ENCODE results near the gene TAF4.
"Not testable (repeated sequence)": the region's sequence is repeated elsewhere in the genome, so short reads cannot be mapped to it uniquely, and the experiment has no call there.

Gene TAF4, protein sequence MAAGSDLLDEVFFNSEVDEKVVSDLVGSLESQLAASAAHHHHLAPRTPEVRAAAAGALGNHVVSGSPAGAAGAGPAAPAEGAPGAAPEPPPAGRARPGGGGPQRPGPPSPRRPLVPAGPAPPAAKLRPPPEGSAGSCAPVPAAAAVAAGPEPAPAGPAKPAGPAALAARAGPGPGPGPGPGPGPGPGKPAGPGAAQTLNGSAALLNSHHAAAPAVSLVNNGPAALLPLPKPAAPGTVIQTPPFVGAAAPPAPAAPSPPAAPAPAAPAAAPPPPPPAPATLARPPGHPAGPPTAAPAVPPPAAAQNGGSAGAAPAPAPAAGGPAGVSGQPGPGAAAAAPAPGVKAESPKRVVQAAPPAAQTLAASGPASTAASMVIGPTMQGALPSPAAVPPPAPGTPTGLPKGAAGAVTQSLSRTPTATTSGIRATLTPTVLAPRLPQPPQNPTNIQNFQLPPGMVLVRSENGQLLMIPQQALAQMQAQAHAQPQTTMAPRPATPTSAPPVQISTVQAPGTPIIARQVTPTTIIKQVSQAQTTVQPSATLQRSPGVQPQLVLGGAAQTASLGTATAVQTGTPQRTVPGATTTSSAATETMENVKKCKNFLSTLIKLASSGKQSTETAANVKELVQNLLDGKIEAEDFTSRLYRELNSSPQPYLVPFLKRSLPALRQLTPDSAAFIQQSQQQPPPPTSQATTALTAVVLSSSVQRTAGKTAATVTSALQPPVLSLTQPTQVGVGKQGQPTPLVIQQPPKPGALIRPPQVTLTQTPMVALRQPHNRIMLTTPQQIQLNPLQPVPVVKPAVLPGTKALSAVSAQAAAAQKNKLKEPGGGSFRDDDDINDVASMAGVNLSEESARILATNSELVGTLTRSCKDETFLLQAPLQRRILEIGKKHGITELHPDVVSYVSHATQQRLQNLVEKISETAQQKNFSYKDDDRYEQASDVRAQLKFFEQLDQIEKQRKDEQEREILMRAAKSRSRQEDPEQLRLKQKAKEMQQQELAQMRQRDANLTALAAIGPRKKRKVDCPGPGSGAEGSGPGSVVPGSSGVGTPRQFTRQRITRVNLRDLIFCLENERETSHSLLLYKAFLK

DNA sequence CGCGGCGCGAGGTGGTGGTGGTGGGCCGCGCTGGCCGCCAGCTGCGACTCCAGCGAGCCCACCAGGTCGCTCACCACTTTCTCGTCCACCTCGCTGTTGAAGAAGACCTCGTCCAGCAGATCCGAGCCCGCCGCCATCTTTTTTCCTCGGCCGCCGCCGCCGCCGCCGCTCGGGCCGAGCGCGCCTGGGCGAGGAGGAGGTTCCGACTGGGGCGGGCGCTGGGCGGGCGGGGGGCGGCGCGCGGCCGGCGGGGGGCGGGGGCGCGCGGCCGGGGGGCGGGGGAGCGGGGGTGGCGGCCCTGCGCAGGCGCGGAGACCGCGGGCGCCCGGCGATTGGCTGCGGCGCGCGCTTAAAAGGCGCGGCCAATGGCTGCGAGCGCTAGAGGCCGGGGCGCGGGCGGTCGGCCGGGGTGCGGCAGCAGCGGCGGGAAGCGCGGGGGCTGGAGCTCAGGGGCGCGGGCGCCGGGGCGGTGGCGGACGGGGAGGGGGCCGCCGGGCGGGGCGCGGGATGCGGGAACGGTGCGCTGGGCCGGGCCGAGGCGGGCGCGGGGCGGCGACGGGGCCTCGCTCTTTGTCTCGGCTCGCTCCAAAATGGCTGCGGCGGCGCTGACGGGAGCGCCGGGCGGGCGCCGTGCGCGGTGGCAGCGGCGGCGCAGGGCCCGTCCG is at the start of gene TAF4:
Gene TAF4, minus strand, starts transcription at position 208 of the 665 bp plus-strand sequence. Its CDS starts 71 bp downstream, at position 137.
- DNase-seq (ENCODE audit: extremely low read depth in 1 of 2, low read depth in 1 of 2): peak; percentile 33 to 77

DNA sequence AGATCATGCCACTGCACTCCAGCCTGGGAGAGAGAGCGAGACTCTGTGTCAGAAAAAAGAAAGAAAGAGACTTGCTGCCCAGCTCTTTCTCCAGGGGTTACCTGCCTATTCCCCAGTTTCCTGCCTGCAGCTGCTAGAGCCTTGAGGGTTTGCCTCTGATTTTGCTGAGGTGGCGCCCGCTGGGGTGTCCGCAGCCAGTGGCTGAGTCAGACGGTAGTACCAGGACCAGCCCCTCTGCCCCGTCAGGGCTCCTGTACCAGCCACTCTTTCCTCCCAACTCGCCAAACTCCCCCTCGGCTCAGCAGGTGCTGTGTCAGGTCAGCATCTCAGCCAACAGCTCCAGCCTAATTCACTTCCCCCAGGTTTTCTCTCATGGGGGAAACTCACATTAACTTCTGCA is 49.2 kb upstream of the TAF4 start:
- no peak for DNase-seq (ENCODE audit: extremely low read depth in 1 of 2, low read depth in 1 of 2)

DNA sequence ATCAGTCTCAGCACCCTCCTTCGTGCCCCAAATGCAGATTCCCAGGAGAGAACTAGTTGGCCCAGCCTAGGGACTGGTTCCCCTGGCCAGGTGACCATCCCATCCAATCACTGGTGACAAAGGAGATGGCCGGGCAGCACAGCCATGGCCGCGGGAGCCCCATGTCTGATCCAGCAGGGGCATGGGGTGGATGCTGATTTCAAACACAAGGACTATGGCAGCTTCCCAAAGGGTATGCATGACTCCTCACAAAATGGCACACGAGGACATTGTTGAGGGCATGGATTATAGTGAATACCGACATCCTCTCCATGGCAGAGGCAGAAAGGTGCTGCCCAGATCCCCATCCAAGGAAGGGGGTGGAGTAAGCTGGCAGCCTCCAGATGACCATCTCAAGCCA is 46.7 kb upstream of the TAF4 start:
- no peak for DNase-seq (ENCODE audit: extremely low read depth in 1 of 2, low read depth in 1 of 2)

DNA sequence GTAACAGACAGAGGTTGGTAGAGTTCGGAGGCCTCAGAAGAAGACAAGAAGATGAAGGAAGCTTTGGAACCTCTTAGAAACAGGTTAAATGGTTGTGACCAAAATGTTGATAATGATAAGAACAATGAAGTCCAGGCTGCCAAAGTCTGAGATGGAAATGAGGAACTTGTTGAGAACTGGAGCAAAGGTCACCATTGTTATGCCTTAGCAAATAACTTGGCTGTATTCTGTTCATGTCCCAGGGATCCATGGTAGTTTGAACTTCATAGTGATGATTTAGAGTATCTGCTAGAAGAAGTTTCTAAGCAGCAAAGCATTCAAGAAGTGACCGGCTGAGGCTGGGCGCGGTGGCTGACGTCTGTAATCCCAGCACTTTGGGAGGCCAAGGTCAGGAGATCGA is 45.5 kb upstream of the TAF4 start:
- no peak for DNase-seq (ENCODE audit: extremely low read depth in 1 of 2, low read depth in 1 of 2)

DNA sequence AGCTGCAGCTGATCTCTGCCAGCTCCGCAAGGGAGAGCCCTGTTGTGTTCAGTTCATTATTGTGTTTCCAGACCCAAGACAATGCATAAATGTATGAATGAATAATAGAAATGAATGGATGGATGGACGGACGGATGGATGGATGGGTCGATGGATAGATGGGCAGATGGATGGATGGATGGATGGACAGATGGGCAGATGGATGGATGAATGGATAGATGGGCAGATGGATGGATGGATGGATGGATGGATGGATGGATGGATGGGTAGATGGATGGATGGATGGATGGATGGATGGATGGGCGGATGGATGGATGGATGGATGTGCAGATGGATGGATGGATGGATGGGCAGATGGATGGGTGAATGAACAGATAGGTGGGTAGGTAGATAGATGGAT is 39.9 kb upstream of the TAF4 start:
- no peak for DNase-seq (ENCODE audit: extremely low read depth in 1 of 2, low read depth in 1 of 2)

DNA sequence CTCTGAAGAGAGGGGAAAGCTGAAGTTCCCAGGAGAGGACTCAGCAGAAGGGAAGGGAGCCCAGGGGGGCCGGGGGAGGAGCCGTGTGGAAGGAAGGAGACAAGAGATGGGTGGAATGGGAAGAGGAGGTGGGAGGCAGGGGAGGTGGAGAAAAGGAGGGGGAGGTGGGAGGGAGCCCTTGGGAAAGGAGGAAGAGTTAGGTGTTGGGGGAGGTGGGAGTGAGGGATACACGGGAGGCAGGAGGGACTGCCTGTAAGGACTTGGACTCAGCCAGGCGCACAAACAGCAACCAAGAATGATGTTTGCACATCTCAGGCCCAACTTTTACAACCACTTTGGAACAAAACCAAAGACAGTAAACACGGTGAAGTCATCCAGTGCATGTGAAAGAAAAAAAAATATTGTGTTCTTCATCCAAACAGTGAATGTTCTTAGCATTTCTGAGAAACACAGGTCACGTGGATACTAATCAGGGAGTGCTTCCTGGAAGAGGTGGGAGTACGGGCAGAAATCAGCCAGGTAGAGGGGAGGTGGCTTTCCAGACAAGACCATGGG is 39.2 kb upstream of the TAF4 start:
- no peak for DNase-seq (ENCODE audit: extremely low read depth in 1 of 2, low read depth in 1 of 2)

DNA sequence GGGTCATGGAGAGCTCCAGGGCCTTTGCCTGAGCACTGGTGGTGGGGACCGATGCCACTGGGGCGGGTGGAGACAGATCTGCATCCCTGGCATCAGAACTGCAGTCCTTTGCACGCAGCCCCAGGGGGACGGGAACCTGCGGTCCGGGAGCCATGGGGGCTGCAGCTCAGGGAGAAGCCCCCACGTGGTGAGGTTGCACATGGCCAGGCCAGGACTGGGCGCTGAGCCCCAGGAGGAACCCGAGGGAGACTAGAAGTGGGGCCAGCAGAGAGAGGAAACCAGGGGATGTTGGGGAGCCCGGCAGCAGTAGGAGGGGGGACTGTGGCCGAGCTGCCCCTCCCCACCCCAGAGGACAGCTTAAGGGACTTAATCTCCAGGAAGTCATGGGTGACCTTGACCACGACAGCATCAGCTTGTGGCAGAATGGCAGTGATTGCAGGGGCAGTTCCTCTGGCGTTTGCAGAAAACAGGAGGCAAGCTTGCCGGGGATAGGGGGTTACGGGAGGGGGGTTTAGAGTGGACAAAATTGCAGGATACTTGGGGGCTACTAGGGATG is 38.6 kb upstream of the TAF4 start:
- DNase-seq (ENCODE audit: extremely low read depth in 1 of 2, low read depth in 1 of 2): no peak

DNA sequence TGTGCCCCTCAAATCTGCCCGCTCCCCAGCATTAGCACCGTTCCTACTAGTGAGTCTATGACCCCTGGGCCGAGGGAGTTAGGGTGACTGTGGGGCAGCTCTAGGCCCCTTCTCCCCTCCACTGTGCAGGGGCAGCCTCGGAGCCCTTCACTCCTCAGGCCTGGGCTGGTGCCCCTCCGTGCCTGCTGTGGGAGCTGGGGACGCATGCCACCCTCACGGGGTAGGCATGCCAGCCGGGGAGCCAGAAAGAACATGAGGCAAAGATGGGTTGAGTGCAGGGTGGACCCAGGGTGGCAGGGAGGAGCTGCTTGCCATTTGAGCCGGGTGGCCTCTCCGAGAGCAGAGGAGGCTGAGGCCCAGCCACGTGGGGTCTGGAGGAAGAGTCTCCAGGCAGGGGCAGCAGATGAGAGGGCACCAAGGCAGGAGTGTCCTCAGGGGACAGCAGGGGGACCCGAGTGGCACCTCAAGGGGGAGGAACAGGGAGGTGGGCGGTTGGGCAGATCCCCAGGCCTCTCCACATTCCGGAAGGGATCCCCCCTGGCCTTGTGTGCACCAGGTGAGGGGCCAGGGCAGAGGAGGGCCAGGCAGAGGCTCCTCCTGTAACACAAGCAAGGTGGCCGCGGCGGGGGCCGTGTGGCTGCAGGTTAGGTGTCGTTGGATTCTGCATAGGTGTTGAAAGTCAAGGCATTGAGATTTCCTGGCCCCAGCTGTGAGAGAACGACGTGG is 38.0 kb upstream of the TAF4 start:
- DNase-seq (ENCODE audit: extremely low read depth in 1 of 2, low read depth in 1 of 2): no peak

DNA sequence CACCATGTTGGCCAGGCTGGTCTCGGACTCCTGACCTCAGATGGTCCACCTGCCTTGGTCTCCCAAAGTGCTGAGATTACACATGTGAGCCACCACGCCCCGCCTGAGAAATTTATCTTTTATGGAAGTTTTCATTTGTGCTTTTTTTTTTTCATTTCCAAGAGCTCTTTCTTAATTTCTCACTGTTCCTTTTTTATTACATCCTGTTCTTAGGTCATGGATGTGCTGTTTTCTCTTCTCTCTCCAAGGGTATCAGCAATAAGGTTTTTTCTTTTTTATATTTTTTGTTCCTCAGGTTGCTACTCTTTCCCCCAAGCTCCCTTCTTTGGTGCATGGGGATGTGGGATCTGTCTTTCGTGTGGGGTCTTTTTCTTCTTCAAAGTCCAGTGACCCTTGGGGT is 35.4 kb upstream of the TAF4 start:
- no peak for DNase-seq (ENCODE audit: extremely low read depth in 1 of 2, low read depth in 1 of 2)

DNA sequence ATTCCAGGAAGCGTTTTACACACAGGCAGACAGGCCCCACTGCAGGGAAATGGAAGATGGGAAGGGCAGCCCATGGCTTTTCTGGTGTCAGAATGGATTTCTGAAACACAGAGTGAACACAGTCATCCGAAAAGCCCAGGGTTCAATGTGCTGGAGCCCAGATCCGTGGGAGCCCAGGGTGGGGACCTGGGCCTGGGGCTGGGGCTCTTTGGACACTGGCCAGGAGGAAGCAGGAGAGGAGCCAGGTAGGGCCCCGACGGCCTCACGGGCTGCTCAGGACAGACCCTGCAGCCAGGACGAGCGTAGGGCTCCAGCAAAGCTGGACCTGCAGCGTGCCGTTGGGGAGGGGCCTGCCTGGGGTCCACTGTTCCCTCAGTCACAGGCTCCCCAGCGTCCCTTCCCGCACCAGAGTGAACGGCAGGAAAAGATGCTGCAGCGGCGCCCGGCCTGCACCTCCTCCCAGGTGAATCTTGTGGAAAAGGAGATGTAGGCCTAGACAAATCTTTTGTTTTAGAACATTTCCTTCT is 32.3 kb upstream of the TAF4 start:
- DNase-seq (ENCODE audit: extremely low read depth in 1 of 2, low read depth in 1 of 2): no peak

DNA sequence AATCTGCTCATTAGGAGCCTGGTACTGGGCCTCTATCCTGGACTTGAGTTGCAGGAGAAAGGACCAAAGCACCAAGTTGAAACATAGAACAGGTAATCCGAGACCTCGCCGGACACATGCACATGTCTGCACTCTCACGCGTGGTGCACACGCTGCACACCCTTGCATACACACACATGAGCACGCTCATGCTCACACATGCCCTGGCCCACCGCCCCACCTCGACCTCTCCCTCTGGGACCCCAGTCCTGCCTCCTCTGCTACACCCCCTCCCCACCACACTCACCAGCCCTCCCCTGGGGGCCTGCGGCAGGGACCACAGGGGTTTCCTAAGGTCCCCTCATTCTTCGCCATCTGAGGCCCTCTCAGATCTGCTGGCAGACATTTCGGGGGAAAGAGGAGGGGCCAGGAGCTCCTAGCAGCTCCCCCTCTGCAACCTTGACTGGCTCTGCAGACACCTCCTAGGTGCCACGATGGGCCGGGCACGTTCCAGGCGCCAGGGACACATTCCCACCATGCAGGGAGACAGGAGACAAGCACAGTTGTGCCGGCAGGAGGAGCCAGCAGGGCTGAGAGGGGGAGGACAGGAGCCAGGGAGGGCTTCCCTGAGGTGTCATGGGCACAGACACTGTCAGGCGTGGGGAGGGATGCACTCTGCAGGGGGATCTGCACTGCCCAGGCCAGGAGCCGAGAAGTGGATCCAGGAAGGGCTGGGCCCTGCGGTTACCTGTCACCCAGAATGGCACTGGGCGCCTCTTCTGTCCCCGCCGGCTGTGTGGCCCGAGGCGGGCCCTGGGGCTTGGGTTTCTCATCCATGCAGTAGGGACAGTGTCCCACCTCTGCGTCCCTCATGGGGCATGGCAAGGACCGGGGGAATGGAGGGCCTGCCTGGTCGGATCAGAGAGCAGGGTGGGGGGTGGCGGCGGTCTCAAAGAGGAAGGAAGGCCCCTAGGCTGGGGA is 31.0 kb upstream of the TAF4 start:
- no peak for DNase-seq (ENCODE audit: extremely low read depth in 1 of 2, low read depth in 1 of 2)

DNA sequence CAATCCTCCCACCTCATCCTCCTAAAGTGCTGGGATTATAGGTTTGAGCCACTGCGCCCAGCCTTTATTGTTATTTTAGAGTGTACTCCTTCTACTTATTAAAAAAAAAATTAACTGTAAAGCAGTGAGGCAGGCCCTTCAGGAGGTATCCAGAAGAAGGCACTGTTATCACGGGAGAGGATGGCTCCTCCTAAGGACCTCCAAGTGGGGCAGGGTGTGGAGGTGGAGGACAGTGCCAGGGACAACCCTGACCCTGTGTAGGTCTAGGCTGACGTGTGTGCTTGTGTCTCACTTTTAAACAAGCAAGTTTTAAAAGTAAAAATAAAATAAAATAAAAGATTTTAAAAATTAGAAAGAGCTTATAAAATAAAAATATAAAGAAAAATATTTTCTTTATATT is 23.7 kb upstream of the TAF4 start:
- no peak for DNase-seq (ENCODE audit: extremely low read depth in 1 of 2, low read depth in 1 of 2)

DNA sequence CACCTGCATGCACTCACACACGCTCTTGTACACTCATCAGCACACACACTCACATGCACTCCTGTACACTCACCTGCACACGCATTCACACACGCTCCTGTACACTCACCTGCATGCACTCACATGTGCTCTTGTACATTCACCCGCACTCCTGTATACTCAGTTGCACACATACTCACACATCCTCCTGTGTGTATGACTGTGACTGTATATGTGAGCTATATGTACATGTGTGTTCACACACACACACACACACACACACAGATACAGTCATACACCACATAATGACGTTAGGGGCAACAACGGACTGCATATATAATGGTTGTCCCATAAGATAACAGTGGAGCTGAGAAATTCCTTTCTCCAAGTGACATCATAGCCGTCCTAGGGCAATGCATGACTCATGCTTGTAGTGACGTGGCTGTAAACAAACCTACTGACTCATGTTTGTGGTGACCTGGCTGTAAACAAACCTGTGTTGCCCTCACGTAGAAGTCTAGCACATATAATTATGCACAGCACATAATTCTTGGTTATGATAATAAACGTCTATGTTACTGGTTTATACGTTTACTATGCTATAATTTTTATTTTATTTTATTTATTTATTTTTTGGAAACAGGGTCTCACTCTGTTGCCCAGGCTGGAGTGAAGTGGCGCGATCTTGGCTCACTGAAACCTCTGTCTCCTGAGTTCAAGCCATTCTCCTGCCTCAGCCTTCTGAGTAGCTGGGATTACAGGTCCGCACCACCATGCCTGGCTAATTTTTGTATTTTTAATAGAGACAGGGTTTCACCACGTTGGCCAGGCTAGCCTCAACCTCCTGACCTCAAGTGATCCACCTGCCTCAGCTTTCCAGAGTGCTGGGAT is 22.8 kb upstream of the TAF4 start:
- no peak for DNase-seq (ENCODE audit: extremely low read depth in 1 of 2, low read depth in 1 of 2)

DNA sequence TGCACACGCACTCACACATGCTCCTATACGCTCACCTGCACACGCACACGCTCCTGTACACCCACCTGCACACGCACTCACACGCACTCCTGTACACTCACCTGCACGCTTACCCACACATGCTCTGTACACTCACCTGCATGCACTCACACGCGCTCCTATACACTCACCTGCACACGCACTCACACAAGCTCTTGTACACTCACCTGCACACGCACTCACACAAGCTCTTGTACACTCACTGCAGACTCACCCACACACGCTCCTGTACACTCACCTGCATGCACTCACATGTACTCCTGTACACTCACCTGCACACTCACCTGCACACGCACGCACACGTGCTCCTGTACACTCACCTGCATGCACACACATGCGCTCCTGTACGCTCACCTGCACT is 22.0 kb upstream of the TAF4 start:
- no peak for DNase-seq (ENCODE audit: extremely low read depth in 1 of 2, low read depth in 1 of 2)

DNA sequence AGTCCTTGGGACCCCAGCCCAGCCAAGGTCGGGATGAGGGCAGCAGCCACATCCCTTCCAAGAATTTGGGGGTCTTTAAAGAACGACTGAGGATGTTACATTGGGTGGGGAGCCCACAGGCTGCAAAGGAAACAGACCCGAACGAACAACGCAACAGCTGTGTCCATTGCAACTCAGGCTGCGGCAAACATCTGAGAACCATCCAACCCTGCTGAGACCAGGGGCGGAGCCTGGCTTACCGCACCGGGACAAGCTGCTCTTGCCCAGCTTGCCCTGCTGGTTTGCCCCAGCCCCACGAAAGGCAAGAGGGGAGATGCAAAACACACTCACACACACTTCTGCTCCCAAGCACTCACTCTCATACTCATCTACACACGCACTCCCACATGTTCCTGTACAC is 21.5 kb upstream of the TAF4 start:
- no peak for DNase-seq (ENCODE audit: extremely low read depth in 1 of 2, low read depth in 1 of 2)

DNA sequence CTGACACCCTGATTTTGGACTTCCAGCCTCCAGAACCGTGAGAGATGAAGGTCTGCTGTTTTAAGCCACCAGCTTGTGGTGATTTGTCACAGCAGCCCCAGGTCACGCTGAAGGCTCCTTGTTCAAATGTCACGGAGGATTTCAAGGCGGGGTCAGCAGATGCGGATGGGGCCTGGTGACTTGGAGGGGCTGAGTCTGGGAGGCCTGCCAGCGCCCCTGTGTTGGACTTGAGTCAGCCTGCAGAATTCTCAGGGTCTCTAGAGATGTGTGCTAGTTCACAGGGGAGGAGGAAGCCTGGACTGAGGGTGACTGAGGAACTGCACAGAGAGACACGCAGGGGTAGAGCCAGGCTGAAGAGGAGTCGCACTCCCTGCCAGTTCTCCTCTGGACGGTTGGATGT is 19.5 kb upstream of the TAF4 start:
- DNase-seq (ENCODE audit: extremely low read depth in 1 of 2, low read depth in 1 of 2): no peak

DNA sequence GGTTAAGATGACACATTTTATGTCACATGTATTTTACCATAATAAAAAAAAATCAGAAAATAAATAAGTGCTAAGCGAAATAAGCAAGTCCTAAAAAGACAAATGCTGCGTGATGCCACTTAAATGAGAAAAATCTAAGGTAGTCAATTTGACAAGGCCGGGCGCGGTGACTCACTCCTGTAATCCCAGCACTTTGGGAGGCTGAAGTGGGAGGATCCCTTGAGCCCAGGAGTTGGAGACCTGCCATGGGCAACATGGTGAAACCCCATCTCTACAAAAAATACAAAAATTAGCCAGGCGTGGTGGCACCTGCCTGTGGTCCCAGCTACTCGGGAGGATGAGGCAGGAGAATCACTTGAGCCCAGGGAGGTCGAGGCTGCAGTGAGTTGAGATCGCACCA is 18.5 kb upstream of the TAF4 start:
- not testable (repeated sequence) for DNase-seq (ENCODE audit: extremely low read depth in 1 of 2, low read depth in 1 of 2)

DNA sequence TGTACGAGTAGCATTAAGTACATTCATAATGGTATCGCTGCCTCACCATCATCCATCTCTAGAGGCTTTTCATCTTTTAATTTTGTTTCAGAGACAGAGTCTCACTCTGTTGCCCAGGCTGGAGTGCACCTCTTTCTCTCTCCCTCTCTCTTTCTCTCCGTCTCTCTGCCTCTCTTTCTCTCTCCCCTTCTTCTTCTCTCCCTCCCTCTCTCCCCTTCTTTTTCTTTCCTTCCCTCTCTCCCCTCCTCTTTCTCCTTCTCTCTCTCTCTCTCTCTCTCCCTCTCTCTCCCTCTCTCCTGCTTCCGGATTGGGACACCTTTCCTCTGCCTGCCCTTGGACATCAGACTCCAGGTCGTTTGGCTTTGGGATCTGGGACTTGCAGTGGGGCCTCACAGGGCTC is 17.6 kb upstream of the TAF4 start:
- no peak for DNase-seq (ENCODE audit: extremely low read depth in 1 of 2, low read depth in 1 of 2)

All from activated CD8-positive, alpha-beta memory T cell treated with anti-CD3 and anti-CD28 coated beads for 1 hour (primary cell).